ENCODE results near the gene UST. TPM values are rescaled to one million over a fixed set of nuclear protein-coding genes. Genes with fewer than 3 reads are reported as not detected.
A peak's percentile ranks its signal among the peaks of the same experiment; 100 is the strongest.

UST gene
- total RNA-seq, 1 donor from 2014 or later: 17.1 TPM

- Mint-ChIP-seq H3K9me3 (ENCODE audit: low read depth) (no peaks in the 10 kb centered on the region), H3K27me3 (ENCODE audit: low read depth) (no peaks in the 10 kb centered on the region), H3K4me1 (ENCODE audit: low read depth) (peaks cover 17% of the 10 kb centered on the region), H3K27ac (ENCODE audit: unreplicated experiment) (no peak overlapping the region), H3K36me3 (ENCODE audit: low read depth) (no peaks in the 10 kb centered on the region), H3K4me3 (ENCODE audit: unreplicated experiment) (no peak overlapping the region)
- TF ChIP-seq, protein P1, sequence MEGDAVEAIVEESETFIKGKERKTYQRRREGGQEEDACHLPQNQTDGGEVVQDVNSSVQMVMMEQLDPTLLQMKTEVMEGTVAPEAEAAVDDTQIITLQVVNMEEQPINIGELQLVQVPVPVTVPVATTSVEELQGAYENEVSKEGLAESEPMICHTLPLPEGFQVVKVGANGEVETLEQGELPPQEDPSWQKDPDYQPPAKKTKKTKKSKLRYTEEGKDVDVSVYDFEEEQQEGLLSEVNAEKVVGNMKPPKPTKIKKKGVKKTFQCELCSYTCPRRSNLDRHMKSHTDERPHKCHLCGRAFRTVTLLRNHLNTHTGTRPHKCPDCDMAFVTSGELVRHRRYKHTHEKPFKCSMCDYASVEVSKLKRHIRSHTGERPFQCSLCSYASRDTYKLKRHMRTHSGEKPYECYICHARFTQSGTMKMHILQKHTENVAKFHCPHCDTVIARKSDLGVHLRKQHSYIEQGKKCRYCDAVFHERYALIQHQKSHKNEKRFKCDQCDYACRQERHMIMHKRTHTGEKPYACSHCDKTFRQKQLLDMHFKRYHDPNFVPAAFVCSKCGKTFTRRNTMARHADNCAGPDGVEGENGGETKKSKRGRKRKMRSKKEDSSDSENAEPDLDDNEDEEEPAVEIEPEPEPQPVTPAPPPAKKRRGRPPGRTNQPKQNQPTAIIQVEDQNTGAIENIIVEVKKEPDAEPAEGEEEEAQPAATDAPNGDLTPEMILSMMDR (IDR thresholded peaks at IDR 0.05): no peak
- DNase-seq (ENCODE audit: low spot score): no peak
These were observed 180.8 kb downstream of the UST start for GRCh38 chr6:148927586-148927985.

GRCh38 chr6:148928811-148929210, 182.0 kb downstream of the UST start:
- Mint-ChIP-seq H3K27ac (ENCODE audit: unreplicated experiment) (no peak overlapping the region), H3K4me1 (ENCODE audit: low read depth) (peaks cover 17% of the 10 kb centered on the region), H3K9me3 (ENCODE audit: low read depth) (no peaks in the 10 kb centered on the region), H3K4me3 (ENCODE audit: unreplicated experiment) (no peak overlapping the region), H3K27me3 (ENCODE audit: low read depth) (no peaks in the 10 kb centered on the region), H3K36me3 (ENCODE audit: low read depth) (no peaks in the 10 kb centered on the region)
- DNase-seq (ENCODE audit: low spot score): no peak
- TF ChIP-seq, protein P1 (IDR thresholded peaks at IDR 0.05): no peak

- H3K4me1 Mint-ChIP-seq (ENCODE audit: low read depth): peaks cover 31% of the 10 kb centered on the region
- H3K36me3 Mint-ChIP-seq (ENCODE audit: low read depth): no peaks in the 10 kb centered on the region
These were observed 185.4 kb downstream of the UST start for GRCh38 chr6:148932208-148932607.

DNA sequence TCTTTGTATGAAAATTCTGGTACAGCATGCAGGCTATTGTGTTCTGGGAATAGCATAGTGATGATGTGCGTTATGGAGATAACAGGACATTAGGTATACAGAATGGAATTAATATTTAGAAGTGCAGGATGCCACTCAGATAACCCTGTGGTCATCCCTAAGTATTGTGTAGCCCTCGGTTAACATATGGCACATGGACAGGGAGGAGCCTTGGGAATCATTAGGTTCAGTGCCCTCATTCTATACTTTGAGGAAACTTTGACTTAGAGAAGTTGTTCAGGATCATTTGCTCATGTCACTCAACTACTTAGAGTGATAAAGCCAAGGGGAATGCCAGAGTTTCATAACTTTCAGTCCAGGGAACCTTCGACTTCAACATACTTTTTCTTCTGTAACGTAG, 185.9 kb downstream of the UST start:
- TF ChIP-seq, protein P1 (IDR thresholded peaks at IDR 0.05): no peak
- H3K27ac Mint-ChIP-seq (ENCODE audit: unreplicated experiment): no peak overlapping the region
- no peak overlapping the region for H3K4me3 Mint-ChIP-seq (ENCODE audit: unreplicated experiment)
- no peaks in the 10 kb centered on the region for H3K9me3 Mint-ChIP-seq (ENCODE audit: low read depth)
- H3K36me3 Mint-ChIP-seq (ENCODE audit: low read depth): no peaks in the 10 kb centered on the region
- peaks cover 35% of the 10 kb centered on the region for H3K4me1 Mint-ChIP-seq (ENCODE audit: low read depth)
- DNase-seq (ENCODE audit: low spot score): no peak
- no peaks in the 10 kb centered on the region for H3K27me3 Mint-ChIP-seq (ENCODE audit: low read depth)

More at GRCh38 chr6:148932208-148932607, 185.4 kb downstream of the UST start:
- Mint-ChIP-seq H3K4me3 (ENCODE audit: unreplicated experiment) (no peak overlapping the region), H3K9me3 (ENCODE audit: low read depth) (no peaks in the 10 kb centered on the region), H3K27ac (ENCODE audit: unreplicated experiment) (no peak overlapping the region), H3K27me3 (ENCODE audit: low read depth) (no peaks in the 10 kb centered on the region)
- TF ChIP-seq, protein P1 (IDR thresholded peaks at IDR 0.05): no peak
- no peak for DNase-seq (ENCODE audit: low spot score)

DNA sequence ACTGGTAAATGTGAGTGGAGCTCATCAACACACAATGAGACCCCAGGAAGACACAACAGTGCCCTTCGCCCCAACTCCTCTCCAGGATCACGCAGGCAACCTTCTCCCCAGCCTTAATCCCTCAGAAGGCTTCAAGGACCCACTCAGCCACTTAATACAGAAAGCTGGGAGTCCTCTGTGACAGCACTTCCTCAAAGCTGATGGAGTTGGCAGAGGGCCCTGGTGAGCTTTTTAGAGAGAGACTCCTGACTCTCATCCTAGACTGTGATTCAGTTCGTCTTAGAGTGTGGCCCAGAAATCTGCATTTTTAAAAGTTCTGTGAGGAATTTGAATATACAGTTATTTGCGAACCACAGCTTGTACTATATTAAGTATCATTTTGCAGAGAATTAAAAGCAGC, 187.7 kb downstream of the UST start:
- H3K9me3 Mint-ChIP-seq (ENCODE audit: low read depth): no peaks in the 10 kb centered on the region
- DNase-seq (ENCODE audit: low spot score): no peak
- no peaks in the 10 kb centered on the region for H3K27me3 Mint-ChIP-seq (ENCODE audit: low read depth)
- TF ChIP-seq, protein P1 (IDR thresholded peaks at IDR 0.05): no peak
- peaks cover 39% of the 10 kb centered on the region for H3K4me1 Mint-ChIP-seq (ENCODE audit: low read depth)
- H3K4me3 Mint-ChIP-seq (ENCODE audit: unreplicated experiment): no peak overlapping the region
- H3K36me3 Mint-ChIP-seq (ENCODE audit: low read depth): no peaks in the 10 kb centered on the region
- peak overlapping the region; percentile 95 for H3K27ac Mint-ChIP-seq (ENCODE audit: unreplicated experiment)
